ENCODE measurements around the gene GALNS.

DNA sequence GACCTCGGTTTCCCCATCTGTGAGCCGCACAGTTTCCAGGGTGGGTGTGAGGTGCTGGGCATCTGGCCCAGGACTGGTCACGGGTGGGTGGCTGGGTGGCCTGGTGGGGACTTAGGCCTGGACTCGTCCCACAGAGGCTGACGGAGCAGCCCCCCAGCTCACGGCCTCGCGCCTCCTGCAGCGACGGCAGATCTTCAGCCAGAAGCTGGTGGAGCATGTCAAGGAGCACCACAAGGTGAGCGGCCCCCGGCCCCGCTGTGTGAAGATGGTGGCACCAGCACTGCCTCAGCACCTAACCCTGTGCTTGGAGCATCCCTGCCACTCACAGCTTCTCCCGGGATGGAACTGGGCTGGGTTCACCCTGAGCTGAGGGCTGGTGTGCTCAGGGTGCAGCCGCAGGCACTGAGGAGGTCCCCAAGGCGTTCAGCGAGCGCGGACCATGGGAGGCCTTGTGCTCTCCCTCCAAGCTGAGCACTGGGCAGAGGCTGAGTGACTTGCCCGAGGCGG lies 50.8 kb downstream of the GALNS start:
- TF ChIP-seq TEAD4 (IDR thresholded peaks at IDR 0.05): no peak
- TF ChIP-seq, protein P1, sequence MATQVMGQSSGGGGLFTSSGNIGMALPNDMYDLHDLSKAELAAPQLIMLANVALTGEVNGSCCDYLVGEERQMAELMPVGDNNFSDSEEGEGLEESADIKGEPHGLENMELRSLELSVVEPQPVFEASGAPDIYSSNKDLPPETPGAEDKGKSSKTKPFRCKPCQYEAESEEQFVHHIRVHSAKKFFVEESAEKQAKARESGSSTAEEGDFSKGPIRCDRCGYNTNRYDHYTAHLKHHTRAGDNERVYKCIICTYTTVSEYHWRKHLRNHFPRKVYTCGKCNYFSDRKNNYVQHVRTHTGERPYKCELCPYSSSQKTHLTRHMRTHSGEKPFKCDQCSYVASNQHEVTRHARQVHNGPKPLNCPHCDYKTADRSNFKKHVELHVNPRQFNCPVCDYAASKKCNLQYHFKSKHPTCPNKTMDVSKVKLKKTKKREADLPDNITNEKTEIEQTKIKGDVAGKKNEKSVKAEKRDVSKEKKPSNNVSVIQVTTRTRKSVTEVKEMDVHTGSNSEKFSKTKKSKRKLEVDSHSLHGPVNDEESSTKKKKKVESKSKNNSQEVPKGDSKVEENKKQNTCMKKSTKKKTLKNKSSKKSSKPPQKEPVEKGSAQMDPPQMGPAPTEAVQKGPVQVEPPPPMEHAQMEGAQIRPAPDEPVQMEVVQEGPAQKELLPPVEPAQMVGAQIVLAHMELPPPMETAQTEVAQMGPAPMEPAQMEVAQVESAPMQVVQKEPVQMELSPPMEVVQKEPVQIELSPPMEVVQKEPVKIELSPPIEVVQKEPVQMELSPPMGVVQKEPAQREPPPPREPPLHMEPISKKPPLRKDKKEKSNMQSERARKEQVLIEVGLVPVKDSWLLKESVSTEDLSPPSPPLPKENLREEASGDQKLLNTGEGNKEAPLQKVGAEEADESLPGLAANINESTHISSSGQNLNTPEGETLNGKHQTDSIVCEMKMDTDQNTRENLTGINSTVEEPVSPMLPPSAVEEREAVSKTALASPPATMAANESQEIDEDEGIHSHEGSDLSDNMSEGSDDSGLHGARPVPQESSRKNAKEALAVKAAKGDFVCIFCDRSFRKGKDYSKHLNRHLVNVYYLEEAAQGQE (IDR thresholded peaks at IDR 0.05; ENCODE audit: low read depth): no peak
- no peak for TF ChIP-seq ZBTB7A (IDR thresholded peaks at IDR 0.05; ENCODE audit: low read depth)
- no peak for TF ChIP-seq CREB1 (IDR thresholded peaks at IDR 0.05; ENCODE audit: low read depth)
- no peak for TF ChIP-seq EP300 (IDR thresholded peaks at IDR 0.05; ENCODE audit: borderline replicate concordance)
- TF ChIP-seq, protein P2, sequence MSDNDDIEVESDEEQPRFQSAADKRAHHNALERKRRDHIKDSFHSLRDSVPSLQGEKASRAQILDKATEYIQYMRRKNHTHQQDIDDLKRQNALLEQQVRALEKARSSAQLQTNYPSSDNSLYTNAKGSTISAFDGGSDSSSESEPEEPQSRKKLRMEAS (IDR thresholded peaks at IDR 0.05): no peak
- TF ChIP-seq RAD21 (IDR thresholded peaks at IDR 0.05; ENCODE audit: low read depth): no peak
- no peak for TF ChIP-seq TCF12 (IDR thresholded peaks at IDR 0.05; ENCODE audit: low read depth)
- no peak for TF ChIP-seq TAF1 (IDR thresholded peaks at IDR 0.05; ENCODE audit: low read depth)
- TF ChIP-seq CEBPB (IDR thresholded peaks at IDR 0.05): no peak
- no peak for TF ChIP-seq EGR1 (IDR thresholded peaks at IDR 0.05)
- TF ChIP-seq FOXM1 (IDR thresholded peaks at IDR 0.05; ENCODE audit: borderline replicate concordance, low read depth): no peak
- TF ChIP-seq YY1 (IDR thresholded peaks at IDR 0.05; ENCODE audit: low read depth): no peak
